ENCODE data around the gene CHML. TPM values are rescaled to one million over a fixed set of nuclear protein-coding genes. Genes with fewer than 3 reads are reported as not detected.
"Not testable (repeated sequence)": the region's sequence is repeated elsewhere in the genome, so short reads cannot be mapped to it uniquely, and the experiment has no call there.

Gene CHML, protein sequence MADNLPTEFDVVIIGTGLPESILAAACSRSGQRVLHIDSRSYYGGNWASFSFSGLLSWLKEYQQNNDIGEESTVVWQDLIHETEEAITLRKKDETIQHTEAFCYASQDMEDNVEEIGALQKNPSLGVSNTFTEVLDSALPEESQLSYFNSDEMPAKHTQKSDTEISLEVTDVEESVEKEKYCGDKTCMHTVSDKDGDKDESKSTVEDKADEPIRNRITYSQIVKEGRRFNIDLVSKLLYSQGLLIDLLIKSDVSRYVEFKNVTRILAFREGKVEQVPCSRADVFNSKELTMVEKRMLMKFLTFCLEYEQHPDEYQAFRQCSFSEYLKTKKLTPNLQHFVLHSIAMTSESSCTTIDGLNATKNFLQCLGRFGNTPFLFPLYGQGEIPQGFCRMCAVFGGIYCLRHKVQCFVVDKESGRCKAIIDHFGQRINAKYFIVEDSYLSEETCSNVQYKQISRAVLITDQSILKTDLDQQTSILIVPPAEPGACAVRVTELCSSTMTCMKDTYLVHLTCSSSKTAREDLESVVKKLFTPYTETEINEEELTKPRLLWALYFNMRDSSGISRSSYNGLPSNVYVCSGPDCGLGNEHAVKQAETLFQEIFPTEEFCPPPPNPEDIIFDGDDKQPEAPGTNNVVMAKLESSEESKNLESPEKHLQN
- 1 to 10 TPM; 2.0 to 5.8 (median 3.2) TPM for polyA plus RNA-seq

GRCh38 chr1:241640149-241640866 lies at the start of gene CHML, which contains the start of gene OPN3:
Gene CHML (minus strand): TSS chr1:241640369. CDS start chr1:241635766, 4,603 bp downstream.
Gene OPN3 (minus strand): TSS chr1:241640369. CDS start chr1:241640254, 115 bp downstream.
- Mint-ChIP-seq H3K27me3 (ENCODE audit: low read depth in 3 of 3) (peaks cover 0 to 7% (median 4%) of the 10 kb centered on the region in 3 donors), H3K4me1 (peaks cover 16 to 47% of the 10 kb centered on the region in 2 donors), H3K4me3 (peak within 1 kb of the TSS; percentile 87 to 89 (median 87)), H3K9me3 (peaks cover 0 to 3% (median 0%) of the 10 kb centered on the region in 6 donors), H3K36me3 (peaks cover 0 to 3% (median 2%) of the 10 kb centered on the region in 3 donors), H3K27ac (peak within 1 kb of the TSS; percentile 73 to 90 (median 87))
- peak; percentile 89 to 91 (median 90) for DNase-seq

- DNase-seq, result no peak
- Mint-ChIP-seq H3K27ac (no peak overlapping the region), H3K27me3 (ENCODE audit: low read depth in 3 of 3) (peaks cover 0 to 6% (median 5%) of the 10 kb centered on the region in 3 donors), H3K9me3 (peaks cover 0 to 5% (median 0%) of the 10 kb centered on the region in 6 donors), H3K4me1 (no peaks in the 10 kb centered on the region), H3K36me3 (no peaks in the 10 kb centered on the region), H3K4me3 (no peak overlapping the region)
Observed at GRCh38 chr1:241688940-241689368, 48.8 kb upstream of the CHML start.

GRCh38 chr1:241684108-241684507 lies 43.9 kb upstream of the CHML start:
- no peaks in the 10 kb centered on the region for H3K36me3 Mint-ChIP-seq
- no peak overlapping the region for H3K4me3 Mint-ChIP-seq
- DNase-seq, result no peak
- peaks cover 2 to 13% (median 7%) of the 10 kb centered on the region in 3 donors for H3K27me3 Mint-ChIP-seq (ENCODE audit: low read depth in 3 of 3)
- H3K9me3 Mint-ChIP-seq, result peaks cover 0 to 2% (median 0%) of the 10 kb centered on the region in 6 donors
- no peaks in the 10 kb centered on the region for H3K4me1 Mint-ChIP-seq
- no peak overlapping the region for H3K27ac Mint-ChIP-seq

- H3K9me3 Mint-ChIP-seq, result peaks cover 0 to 2% (median 0%) of the 10 kb centered on the region in 6 donors
Observed at GRCh38 chr1:241682921-241683320, 42.8 kb upstream of the CHML start.

GRCh38 chr1:241681861-241682448 lies 41.8 kb upstream of the CHML start:
- H3K9me3 Mint-ChIP-seq; H3K4me1 Mint-ChIP-seq; H3K36me3 Mint-ChIP-seq; H3K27ac Mint-ChIP-seq; H3K27me3 Mint-ChIP-seq (ENCODE audit: low read depth in 3 of 3); DNase-seq; H3K4me3 Mint-ChIP-seq: not testable (repeated sequence)

More at GRCh38 chr1:241682921-241683320, 42.8 kb upstream of the CHML start:
- no peak overlapping the region for H3K27ac Mint-ChIP-seq
- no peaks in the 10 kb centered on the region for H3K36me3 Mint-ChIP-seq
- DNase-seq, result no peak
- no peak overlapping the region for H3K4me3 Mint-ChIP-seq
- peaks cover 2 to 9% (median 7%) of the 10 kb centered on the region in 3 donors for H3K27me3 Mint-ChIP-seq (ENCODE audit: low read depth in 3 of 3)
- no peaks in the 10 kb centered on the region for H3K4me1 Mint-ChIP-seq

DNA sequence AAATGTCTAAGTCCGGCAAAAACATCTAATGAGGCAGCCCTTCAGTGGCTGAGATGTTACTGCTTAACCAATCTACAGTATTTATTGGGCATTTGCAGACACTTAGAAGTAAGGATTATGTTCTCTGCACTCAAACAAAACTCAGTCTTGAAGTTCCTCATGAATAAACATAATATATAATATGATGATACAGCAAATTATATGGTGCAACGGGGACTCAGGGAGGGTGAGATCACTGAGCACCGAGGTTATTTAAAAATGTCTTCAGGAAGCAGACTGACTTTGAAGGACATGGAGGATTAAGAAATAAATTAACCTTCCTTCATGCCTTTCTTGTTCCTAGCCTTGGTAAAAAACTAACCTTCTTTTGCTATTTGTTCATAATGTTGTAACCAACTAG lies 39.8 kb upstream of the CHML start:
- no peaks in the 10 kb centered on the region for H3K36me3 Mint-ChIP-seq
- H3K4me3 Mint-ChIP-seq, result no peak overlapping the region
- peaks cover 0 to 2% (median 0%) of the 10 kb centered on the region in 6 donors for H3K9me3 Mint-ChIP-seq
- H3K27ac Mint-ChIP-seq, result no peak overlapping the region
- H3K4me1 Mint-ChIP-seq, result peaks cover 0 to 2% of the 10 kb centered on the region in 2 donors
- no peak for DNase-seq
- H3K27me3 Mint-ChIP-seq (ENCODE audit: low read depth in 3 of 3), result peaks cover 4 to 7% (median 7%) of the 10 kb centered on the region in 3 donors

DNA sequence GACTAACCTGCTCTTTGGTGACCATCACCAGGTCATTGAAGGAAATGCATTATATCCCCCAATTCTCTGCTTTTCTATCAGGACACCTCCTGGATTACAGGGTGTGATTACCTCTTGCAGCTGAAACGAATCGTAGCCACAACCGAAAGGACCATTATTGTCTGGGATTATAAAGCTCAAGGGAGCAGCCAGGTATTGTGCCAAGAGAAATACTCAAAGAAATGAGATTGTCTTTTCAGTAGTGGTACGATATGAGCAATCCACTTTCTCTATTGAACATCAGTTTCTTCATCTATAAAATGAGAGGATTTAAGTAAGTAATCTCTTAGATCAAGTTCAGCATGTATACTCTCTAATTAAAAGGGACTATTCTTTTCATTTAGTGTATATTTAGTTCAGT lies 39.2 kb upstream of the CHML start:
- no peak overlapping the region for H3K4me3 Mint-ChIP-seq
- peaks cover 0 to 2% (median 0%) of the 10 kb centered on the region in 6 donors for H3K9me3 Mint-ChIP-seq
- H3K36me3 Mint-ChIP-seq, result no peaks in the 10 kb centered on the region
- peaks cover 0 to 2% of the 10 kb centered on the region in 2 donors for H3K4me1 Mint-ChIP-seq
- H3K27ac Mint-ChIP-seq, result no peak overlapping the region
- no peak for DNase-seq
- H3K27me3 Mint-ChIP-seq (ENCODE audit: low read depth in 3 of 3), result peaks cover 4 to 7% (median 7%) of the 10 kb centered on the region in 3 donors

DNA sequence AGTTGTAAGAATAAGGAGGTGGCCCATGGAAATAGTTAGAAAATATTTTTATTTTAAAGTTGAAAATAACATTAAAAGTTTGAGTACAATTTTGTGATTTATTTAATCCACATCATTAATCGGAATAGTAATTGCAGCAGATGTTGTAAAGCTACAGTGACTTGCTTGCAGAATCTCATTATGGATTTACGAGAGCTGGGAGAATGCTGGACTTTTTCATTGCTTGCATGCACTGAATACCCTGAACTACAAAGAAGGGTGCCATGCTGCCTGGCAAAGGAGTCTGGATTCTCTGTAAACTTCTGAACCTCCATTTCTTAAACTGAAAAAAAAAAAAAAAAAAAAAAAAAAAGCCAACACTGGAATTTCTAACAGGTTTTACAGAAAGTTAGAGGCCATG lies 38.4 kb upstream of the CHML start:
- Mint-ChIP-seq H3K9me3 (peaks cover 0 to 2% (median 0%) of the 10 kb centered on the region in 6 donors), H3K4me3 (no peak overlapping the region), H3K27me3 (ENCODE audit: low read depth in 3 of 3) (peaks cover 4 to 8% (median 7%) of the 10 kb centered on the region in 3 donors), H3K27ac (no peak overlapping the region), H3K4me1 (peaks cover 0 to 2% of the 10 kb centered on the region in 2 donors), H3K36me3 (no peaks in the 10 kb centered on the region)
- no peak for DNase-seq

DNA sequence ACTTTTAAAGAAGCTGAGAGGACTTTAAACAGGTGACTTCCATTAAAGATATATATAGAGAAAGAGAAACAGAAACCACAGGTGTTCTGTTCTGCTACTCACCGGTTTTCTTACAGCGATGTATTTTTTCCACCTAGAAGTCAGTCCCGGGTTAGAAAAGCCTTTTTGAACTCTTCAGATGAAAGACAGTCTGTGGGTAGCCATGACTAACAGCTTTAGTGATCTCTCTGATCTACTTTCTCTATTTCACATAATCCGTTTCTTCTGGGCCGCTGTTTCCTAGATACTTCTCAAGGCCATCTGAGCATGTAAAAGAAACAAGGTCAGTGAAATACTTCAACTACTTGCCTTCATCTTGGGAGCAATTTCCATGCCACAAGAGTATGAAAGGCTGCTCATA lies 37.0 kb upstream of the CHML start:
- peak in 1 of 3 donors; percentile 3 for DNase-seq
- Mint-ChIP-seq H3K4me1 (peaks cover 0 to 2% of the 10 kb centered on the region in 2 donors), H3K9me3 (no peaks in the 10 kb centered on the region), H3K27me3 (ENCODE audit: low read depth in 3 of 3) (peaks cover 3 to 11% (median 4%) of the 10 kb centered on the region in 3 donors), H3K36me3 (no peaks in the 10 kb centered on the region), H3K27ac (peak overlapping the region in 1 of 6 donors; percentile 13), H3K4me3 (peak overlapping the region in 2 of 5 donors; percentile 8 to 28)

GRCh38 chr1:241675983-241676382 lies 35.8 kb upstream of the CHML start:
- Mint-ChIP-seq H3K27ac (no peak overlapping the region), H3K4me3 (no peak overlapping the region), H3K9me3 (no peaks in the 10 kb centered on the region), H3K4me1 (peaks cover 0 to 2% of the 10 kb centered on the region in 2 donors), H3K36me3 (no peaks in the 10 kb centered on the region), H3K27me3 (ENCODE audit: low read depth in 3 of 3) (peaks cover 4 to 9% (median 8%) of the 10 kb centered on the region in 3 donors)
- DNase-seq, result no peak

GRCh38 chr1:241674805-241675384 lies 34.7 kb upstream of the CHML start:
- peaks cover 2 to 8% (median 6%) of the 10 kb centered on the region in 3 donors for H3K27me3 Mint-ChIP-seq (ENCODE audit: low read depth in 3 of 3)
- no peak overlapping the region for H3K27ac Mint-ChIP-seq
- peaks cover 0 to 2% of the 10 kb centered on the region in 2 donors for H3K4me1 Mint-ChIP-seq
- no peak overlapping the region for H3K4me3 Mint-ChIP-seq
- H3K9me3 Mint-ChIP-seq, result no peaks in the 10 kb centered on the region
- no peaks in the 10 kb centered on the region for H3K36me3 Mint-ChIP-seq
- no peak for DNase-seq

GRCh38 chr1:241672301-241672700 lies 32.1 kb upstream of the CHML start:
- H3K4me1 Mint-ChIP-seq, result no peaks in the 10 kb centered on the region
- no peaks in the 10 kb centered on the region for H3K9me3 Mint-ChIP-seq
- no peak overlapping the region for H3K4me3 Mint-ChIP-seq
- H3K27ac Mint-ChIP-seq, result no peak overlapping the region
- peaks cover 2 to 8% (median 6%) of the 10 kb centered on the region in 3 donors for H3K27me3 Mint-ChIP-seq (ENCODE audit: low read depth in 3 of 3)
- no peak for DNase-seq
- no peaks in the 10 kb centered on the region for H3K36me3 Mint-ChIP-seq

GRCh38 chr1:241666419-241666818 lies 26.2 kb upstream of the CHML start:
- Mint-ChIP-seq H3K4me1 (no peaks in the 10 kb centered on the region), H3K9me3 (no peaks in the 10 kb centered on the region), H3K36me3 (peaks cover 0 to 4% (median 0%) of the 10 kb centered on the region in 3 donors), H3K27ac (no peak overlapping the region), H3K27me3 (ENCODE audit: low read depth in 3 of 3) (peaks cover 0 to 6% (median 2%) of the 10 kb centered on the region in 3 donors), H3K4me3 (no peak overlapping the region)
- DNase-seq, result no peak

All from immature natural killer cell (primary cell).